ENCODE measurements around the gene ADGRG6.
A peak's percentile ranks its signal among the peaks of the same experiment; 100 is the strongest.
"Not testable (repeated sequence)": the region's sequence is repeated elsewhere in the genome, so short reads cannot be mapped to it uniquely, and the experiment has no call there.

ADGRG6 gene

GRCh38 chr6:142301651-142302391 lies at the start of gene ADGRG6:
ADGRG6 (plus strand) TSS chr6:142302007; CDS start chr6:142302330, 323 bp downstream.
- peak in 2 of 4 experiments; percentile 4 to 48 for DNase-seq

DNA sequence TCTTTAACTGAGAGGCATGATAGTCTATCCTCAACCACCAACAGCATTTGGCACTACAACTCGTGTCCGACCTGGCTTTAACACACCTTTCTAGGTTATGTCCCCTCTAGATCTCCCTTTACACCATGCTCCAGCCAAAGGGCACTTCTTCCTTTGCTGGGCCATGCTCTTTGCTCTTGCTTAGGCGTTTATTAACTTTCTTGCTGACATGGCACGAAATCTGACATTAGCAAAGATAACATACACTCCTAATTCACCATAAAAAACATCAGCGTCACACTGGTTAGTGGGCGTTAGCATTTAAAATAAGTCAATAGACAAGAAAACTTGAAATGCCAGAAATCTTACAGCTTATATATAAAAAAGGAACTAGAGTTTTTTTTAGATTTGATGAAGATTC lies 47.3 kb upstream of the ADGRG6 start:
- no peak for DNase-seq

GRCh38 chr6:142255785-142256184 lies 46.0 kb upstream of the ADGRG6 start:
- DNase-seq = no peak

DNA sequence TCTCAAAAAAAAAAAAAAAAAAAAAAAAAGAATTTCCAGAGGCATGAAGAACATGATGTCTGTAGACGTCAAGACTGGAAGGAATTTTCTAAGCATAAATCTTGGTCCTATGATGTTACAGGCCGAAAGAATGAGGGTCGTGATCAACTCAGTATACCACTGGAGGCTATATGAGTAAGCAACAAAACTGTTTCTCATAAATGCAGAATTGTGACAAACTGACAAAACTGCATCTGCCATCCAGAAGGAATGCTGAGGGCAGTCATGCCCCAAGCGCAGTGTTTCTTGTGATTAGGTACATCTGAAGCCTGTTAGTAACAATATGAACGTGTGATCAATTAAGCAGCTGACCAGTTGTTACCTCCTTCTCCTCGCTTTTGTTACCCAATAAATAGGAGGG lies 43.5 kb upstream of the ADGRG6 start:
- DNase-seq = no peak

GRCh38 chr6:142258757-142259156 lies 43.0 kb upstream of the ADGRG6 start:
- no peak for DNase-seq

DNA sequence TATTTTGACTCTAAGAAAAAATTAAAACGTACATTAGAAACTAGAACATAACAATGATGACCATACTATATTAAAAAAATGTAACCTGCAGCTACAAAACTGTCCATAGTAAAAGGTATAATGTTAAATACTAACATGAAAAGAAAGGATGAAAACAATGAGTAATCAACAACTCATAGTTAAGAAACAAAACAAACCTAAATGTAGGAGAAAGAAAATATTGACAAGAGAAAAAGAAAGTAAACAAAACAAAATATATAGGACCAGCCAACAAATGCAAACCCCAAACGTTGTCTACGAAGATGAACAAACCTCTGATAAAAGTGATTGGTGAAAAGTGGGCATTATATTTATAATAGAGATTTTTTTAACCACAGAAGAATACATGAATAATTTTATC lies 41.1 kb upstream of the ADGRG6 start:
- no peak for DNase-seq

DNA sequence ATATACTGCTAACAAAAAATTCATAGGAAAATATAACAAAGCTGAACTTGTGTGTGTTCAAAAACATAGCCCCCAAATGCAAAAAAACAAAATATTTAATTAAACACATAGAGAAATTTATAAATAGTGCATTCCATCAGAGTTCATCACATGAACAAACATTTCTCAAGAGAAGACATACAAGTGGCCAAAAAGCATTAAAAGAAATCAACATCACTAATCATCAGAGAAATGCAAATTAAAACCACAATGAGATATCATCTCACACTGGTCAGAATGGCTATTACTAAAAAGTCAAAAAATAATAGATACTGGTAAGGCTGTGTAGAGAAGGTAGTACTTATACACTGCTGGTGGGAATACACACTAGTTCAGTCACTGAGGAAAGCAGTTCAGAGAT lies 39.6 kb upstream of the ADGRG6 start:
- no peak for DNase-seq

- DNase-seq = no peak
Observed at GRCh38 chr6:142265476-142265875, 36.3 kb upstream of the ADGRG6 start.

DNA sequence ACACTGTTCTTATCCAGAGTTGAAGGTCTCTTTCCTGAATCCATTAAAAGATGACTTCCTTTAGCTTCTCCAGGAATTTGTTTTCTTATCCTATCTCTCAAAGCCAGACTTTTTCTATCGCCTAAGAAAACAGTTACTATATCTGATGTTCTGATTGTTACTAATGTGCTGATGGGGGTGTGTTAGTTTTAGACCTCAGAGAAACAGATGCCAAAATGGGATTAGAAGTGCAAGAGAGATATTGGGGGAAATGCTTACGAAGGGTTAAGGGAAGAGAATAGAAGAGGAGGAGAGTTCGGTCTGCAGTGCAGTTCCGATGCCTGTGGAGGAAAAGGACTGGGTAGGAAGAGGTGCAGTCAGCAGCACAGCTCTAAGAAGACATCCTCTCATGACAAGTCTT lies 35.7 kb upstream of the ADGRG6 start:
- no peak for DNase-seq

DNA sequence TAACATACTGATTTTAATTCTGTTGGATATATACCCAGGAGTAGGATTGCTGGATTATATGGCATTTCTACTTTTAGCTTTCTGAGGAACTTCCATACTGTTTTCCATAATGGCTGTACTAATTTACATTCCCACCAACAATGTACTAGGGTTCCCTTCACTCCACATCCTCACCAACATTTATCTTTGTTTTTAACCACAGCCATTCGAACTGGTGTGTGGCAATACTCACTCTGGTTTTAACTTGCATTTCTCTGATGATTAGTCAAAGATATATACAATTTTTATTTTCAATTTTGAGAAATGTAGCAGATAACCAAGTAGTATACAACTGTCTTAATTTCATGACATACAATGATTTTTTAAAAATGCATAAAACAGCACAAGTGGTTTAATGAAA lies 30.3 kb upstream of the ADGRG6 start:
- no peak for DNase-seq

DNA sequence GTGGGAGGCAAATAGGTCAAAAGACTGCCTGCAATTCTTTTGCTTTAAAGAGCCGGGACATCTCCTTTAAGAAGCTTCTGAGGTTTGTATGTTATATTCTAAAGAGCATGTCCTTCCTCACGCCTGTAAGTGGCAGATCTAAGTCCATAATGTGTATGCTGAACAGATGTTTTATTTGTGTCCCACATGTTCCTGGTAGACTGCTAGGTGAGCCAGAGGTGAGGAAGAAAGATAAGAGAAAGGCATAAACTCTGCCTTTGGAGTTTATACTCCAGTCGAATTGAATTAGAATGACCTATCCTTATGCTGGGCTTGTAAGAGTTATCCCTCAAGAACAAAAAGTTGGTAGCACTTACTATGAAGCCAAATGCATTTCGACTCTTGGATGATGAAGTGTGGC lies 27.2 kb upstream of the ADGRG6 start:
- DNase-seq = no peak

- DNase-seq = no peak
Observed at GRCh38 chr6:142275236-142276006, 26.4 kb upstream of the ADGRG6 start.

DNA sequence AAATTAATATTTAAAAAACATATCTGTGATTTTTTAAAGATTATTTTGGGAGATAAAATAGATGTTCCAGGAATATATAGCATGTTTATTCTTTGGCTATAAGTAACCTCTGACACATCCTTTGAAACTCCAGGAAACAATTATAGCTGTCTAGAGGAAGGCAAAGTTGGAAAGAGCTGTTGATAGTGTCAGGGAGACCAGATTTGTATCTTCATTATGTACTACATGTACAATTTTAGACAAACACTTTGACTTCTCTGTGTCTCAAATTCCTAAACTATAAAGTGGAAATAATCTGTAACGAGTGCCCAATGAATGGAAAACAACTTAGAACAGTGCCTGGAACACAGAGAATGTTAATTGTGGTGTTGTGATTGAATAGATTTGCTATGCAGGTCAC lies 25.6 kb upstream of the ADGRG6 start:
- DNase-seq = no peak

GRCh38 chr6:142279350-142280180 lies 22.2 kb upstream of the ADGRG6 start:
- DNase-seq = no peak

- DNase-seq = no peak
Observed at GRCh38 chr6:142280265-142280664, 21.5 kb upstream of the ADGRG6 start.

DNA sequence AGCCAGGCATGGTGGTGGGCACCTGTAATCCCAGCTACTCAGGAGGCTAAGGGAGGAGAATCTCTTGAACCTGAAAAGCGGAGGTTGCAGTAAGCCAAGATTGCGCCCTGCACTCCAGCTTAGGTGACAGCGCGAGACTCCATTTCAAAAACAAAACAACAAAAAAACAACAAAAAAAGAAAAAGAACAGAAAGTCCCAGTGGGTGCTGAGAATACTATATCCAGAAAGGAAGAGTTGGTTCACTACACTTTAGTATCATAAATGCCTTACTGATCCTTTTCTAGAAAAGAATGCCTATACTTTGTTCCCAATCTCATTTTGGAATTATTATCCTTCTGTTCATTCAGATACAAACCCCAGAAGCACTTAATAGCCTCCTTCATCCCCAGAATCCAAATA lies 20.9 kb upstream of the ADGRG6 start:
- no peak for DNase-seq

DNA sequence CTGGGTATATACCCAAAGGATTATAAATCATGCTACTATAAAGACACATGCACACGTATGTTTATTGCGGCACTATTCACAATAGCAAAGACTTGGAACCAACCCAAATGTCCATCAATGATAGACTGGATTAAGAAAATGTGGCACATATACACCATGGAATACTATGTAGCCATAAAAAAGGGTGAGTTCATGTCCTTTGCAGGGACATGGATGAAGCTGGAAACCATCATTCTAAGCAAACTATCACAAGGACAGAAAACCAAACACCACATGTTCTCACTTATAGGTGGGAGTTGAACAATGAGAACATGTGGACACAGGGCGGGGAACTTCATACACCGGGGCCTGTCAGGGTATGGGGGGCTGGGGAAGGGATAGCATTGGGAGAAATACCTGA lies 18.7 kb upstream of the ADGRG6 start:
- not testable (repeated sequence) for DNase-seq

GRCh38 chr6:142284419-142284818 lies 17.4 kb upstream of the ADGRG6 start:
- DNase-seq = no peak

DNA sequence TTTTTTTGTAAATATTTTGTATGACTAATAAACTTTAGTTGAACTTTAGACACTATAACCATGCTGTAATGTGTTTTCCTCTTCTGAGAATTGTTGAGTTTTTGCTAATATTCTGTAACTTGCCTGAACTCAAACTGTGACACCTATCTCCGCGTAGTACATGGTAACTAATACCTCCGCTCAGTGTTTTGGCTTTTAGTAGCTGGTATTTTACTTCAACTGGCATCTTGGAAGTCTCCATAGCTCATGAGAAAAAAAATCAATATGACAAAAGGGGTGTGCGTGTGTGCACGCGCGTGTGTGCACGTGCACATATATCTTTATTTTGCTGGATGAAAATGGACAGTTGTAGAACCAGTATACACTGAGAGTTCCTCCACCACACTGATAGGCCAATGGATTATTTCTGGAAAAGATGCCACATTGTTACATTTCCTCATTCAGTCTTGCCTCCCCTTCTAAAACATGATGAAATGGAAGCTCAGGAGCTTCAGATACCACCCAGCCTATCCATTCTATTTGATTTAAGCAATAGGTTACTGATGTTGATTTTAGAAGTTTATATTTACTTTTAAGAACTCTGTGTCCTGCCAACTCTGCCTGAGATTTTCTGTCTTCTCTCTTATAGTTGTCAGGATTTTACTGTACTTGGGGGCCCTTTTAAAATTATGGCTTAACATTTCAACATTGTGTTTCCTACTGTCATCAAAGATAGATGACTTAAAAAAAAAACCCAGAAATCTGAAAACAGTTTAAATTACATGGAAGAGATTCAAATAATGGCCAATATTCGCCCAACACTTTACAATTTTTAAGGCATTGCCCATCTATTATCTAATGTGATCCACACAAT lies 16.3 kb upstream of the ADGRG6 start:
- no peak for DNase-seq

- no peak for DNase-seq
Observed at GRCh38 chr6:142286088-142286409, 15.8 kb upstream of the ADGRG6 start.

GRCh38 chr6:142289687-142290086 lies 12.1 kb upstream of the ADGRG6 start:
- DNase-seq = no peak

- no peak for DNase-seq
Observed at GRCh38 chr6:142290851-142291250, 11.0 kb upstream of the ADGRG6 start.

- no peak for DNase-seq
Observed at GRCh38 chr6:142291512-142291911, 10.3 kb upstream of the ADGRG6 start.

All from activated naive CD4-positive, alpha-beta T cell (primary cell).